Peyer's patch (tissue), 4 donors: ENCODE data around the gene ECHS1.

Experiments used
- CTCF ChIP-seq, 6 experiments: fragments of 450-650 bp in 4 of 6; fragments of 200-600 bp in 2 of 6; sonication (generic) in 1 of 6; IDR thresholded peaks; one replicate each; pipeline ENCODE4 v1.5.1; 2017 to 2019; ENCODE audit warnings: antibody characterized with exemption in 6 of 6, mild to moderate bottlenecking in 3 of 6, moderate library complexity in 1 of 6
- POLR2A ChIP-seq, 2 donors: fragments of 450-650 bp; IDR thresholded peaks; one replicate each; pipeline ENCODE4 v1.5.1; 2017; ENCODE audit warnings: antibody characterized with exemption in 2 of 2, mild to moderate bottlenecking in 2 of 2, moderate library complexity in 2 of 2

- TF ChIP-seq CTCF (IDR thresholded peaks at IDR 0.05), result peak; percentile 36 to 80 (median 74)
- no peak for TF ChIP-seq POLR2A (IDR thresholded peaks at IDR 0.05)
Measured at GRCh38 chr10:133318494-133319127, 54.5 kb downstream of the ECHS1 start.
